GM23338 (cell line): ENCODE data around the gene DENND2A. TPM values are rescaled to one million over a fixed set of nuclear protein-coding genes. Genes with fewer than 3 reads are reported as not detected.

ENCODE experiments used
- ATAC-seq: fragments of 200-7000 bp; cut with Tn5 transposase; 3 replicates; pipeline ENCODE4 v1.9.1; 2020
- DNase-seq: peaks from one replicate; pipeline ENCODE4 v3.0.0-alpha.2; 2015; ENCODE audit warnings: low spot score
- H2AFZ ChIP-seq: fragments of 200-600 bp; sonication (generic); 2 replicates; pipeline ENCODE4 v1.8.0; 2016; ENCODE audit warnings: antibody characterized with exemption, mild to moderate bottlenecking, moderate library complexity
- H3F3A ChIP-seq: fragments of 200-600 bp; sonication (generic); replicated peaks from 2 replicates; pipeline ENCODE4 v1.8.0; 2017; ENCODE audit warnings: antibody characterized with exemption, mixed run types, low read depth
- H3K27ac ChIP-seq: fragments of 200-600 bp; sonication (generic); 2 replicates; pipeline ENCODE4 v1.6.1; 2016; ENCODE audit warnings: low read depth
- H3K27me3 ChIP-seq: fragments of 200-600 bp; sonication (generic); 2 replicates; pipeline ENCODE4 v1.8.0; 2016; ENCODE audit warnings: mild to moderate bottlenecking, mixed run types, moderate library complexity; ENCODE audit not compliant: insufficient read depth
- H3K36me3 ChIP-seq: fragments of 200-600 bp; sonication (generic); 2 replicates; pipeline ENCODE4 v1.8.0; 2016; ENCODE audit warnings: mild to moderate bottlenecking; ENCODE audit not compliant: insufficient read depth
- H3K4me1 ChIP-seq: fragments of 200-600 bp; sonication (generic); 2 replicates; pipeline ENCODE4 v1.8.0; 2016; ENCODE audit warnings: mild to moderate bottlenecking, moderate library complexity; ENCODE audit not compliant: insufficient read depth
- H3K4me2 ChIP-seq: fragments of 200-600 bp; sonication (generic); 2 replicates; pipeline ENCODE4 v1.7.1; 2017; ENCODE audit warnings: mixed run types
- H3K4me3 ChIP-seq: fragments of 200-600 bp; sonication (generic); 2 replicates; pipeline ENCODE4 v1.6.1; 2016; ENCODE audit warnings: mixed run types
- H3K79me2 ChIP-seq: fragments of 200-600 bp; sonication (generic); replicated peaks from 2 replicates; pipeline ENCODE4 v1.8.0; 2017; ENCODE audit warnings: mild to moderate bottlenecking; ENCODE audit not compliant: insufficient read depth
- H3K9me2 ChIP-seq: fragments of 200-600 bp; sonication (generic); 2 replicates; pipeline ENCODE4 v1.8.0; 2017; ENCODE audit not compliant: insufficient read depth
- H4K20me1 ChIP-seq: fragments of 200-600 bp; sonication (generic); replicated peaks from 2 replicates; pipeline ENCODE4 v1.8.0; 2017; ENCODE audit warnings: mild to moderate bottlenecking; ENCODE audit not compliant: insufficient read depth
- H3K27ac Mint-ChIP-seq: 2 replicates; pipeline ENCODE4 v1.8.0; 2020; ENCODE audit warnings: inconsistent platforms, mild to moderate bottlenecking, moderate library complexity, mixed read lengths
- H3K27me3 Mint-ChIP-seq: 3 replicates; pipeline ENCODE4 v1.8.0; 2022; ENCODE audit warnings: low read depth, mild to moderate bottlenecking, moderate library complexity, mixed read lengths, inconsistent platforms; ENCODE audit not compliant: insufficient read depth, poor library complexity
- H3K36me3 Mint-ChIP-seq: 3 replicates; pipeline ENCODE4 v1.8.0; 2021; ENCODE audit warnings: low read depth, mild to moderate bottlenecking, inconsistent platforms, moderate library complexity, mixed read lengths
- H3K4me1 Mint-ChIP-seq: 3 replicates; pipeline ENCODE4 v1.8.0; 2020; ENCODE audit warnings: mild to moderate bottlenecking, inconsistent platforms, mixed read lengths
- H3K4me3 Mint-ChIP-seq: 3 replicates; pipeline ENCODE4 v1.8.0; 2021; ENCODE audit warnings: moderate library complexity, mild to moderate bottlenecking, inconsistent platforms, mixed read lengths
- H3K9me3 Mint-ChIP-seq: 3 replicates; pipeline ENCODE4 v1.8.0; 2020; ENCODE audit warnings: moderate library complexity, mild to moderate bottlenecking, inconsistent platforms, mixed read lengths
- CREB1 ChIP-seq: fragments of 250-450 bp; sonication (Bioruptor Pico); IDR thresholded peaks from 2 replicates; pipeline ENCODE4 v1.5.0; 2020; ENCODE audit warnings: low read depth, mild to moderate bottlenecking, moderate library complexity
- EZH2phosphoT487 ChIP-seq: fragments of 200-600 bp; sonication (generic); IDR thresholded peaks from one replicate; pipeline ENCODE4 v1.8.1; 2018; ENCODE audit warnings: antibody characterized with exemption; ENCODE audit not compliant: unreplicated experiment
- POLR2AphosphoS5 ChIP-seq: IDR thresholded peaks from 2 replicates; pipeline ENCODE4 v1.6.1; 2016; ENCODE audit warnings: antibody characterized with exemption, low read depth
- REST ChIP-seq: IDR thresholded peaks from one replicate; pipeline ENCODE4 v1.6.1; 2018; ENCODE audit warnings: antibody characterized with exemption; ENCODE audit not compliant: unreplicated experiment
- ZNF114 ChIP-seq: fragments of 250-450 bp; sonication (Bioruptor Pico); IDR thresholded peaks from 2 replicates; pipeline ENCODE4 v1.5.0; 2020; ENCODE audit warnings: mild to moderate bottlenecking, moderate library complexity
- ZNF331 ChIP-seq: fragments of 250-450 bp; sonication (Bioruptor Pico); IDR thresholded peaks from 2 replicates; pipeline ENCODE4 v1.5.0; 2020; ENCODE audit warnings: low read depth, mild to moderate bottlenecking, moderate library complexity
- ZNF462 ChIP-seq: fragments of 250-450 bp; sonication (Bioruptor Pico); IDR thresholded peaks from 2 replicates; pipeline ENCODE4 v1.5.0; 2020; ENCODE audit warnings: mild to moderate bottlenecking, moderate library complexity
- polyA plus RNA-seq: library from polyadenylated mRNA; unstranded; fragments of >200 nt; fragmentation: Nextera tagmentation; extraction: Ambion mirVana; gene quantifications from 2 replicates; pipeline ENCODE4 v1.2.1, GENCODE V29; 2016
- total RNA-seq: library from RNA; depleted of rRNA; stranded (reverse); fragments of >200 nt; shearing (Covaris generic); gene quantifications from 2 replicates; pipeline ENCODE4 v1.2.3, GENCODE V29; 2014
- TF ChIP-seq, protein P1 (sequence below), 2 experiments: fragments of 200-600 bp in 1 of 2; sonication (generic) in 1 of 2; conservative IDR thresholded peaks; 2 replicates each; pipeline versions ENCODE4 v1.5.1 to v1.6.1; 2016 to 2017; ENCODE audit warnings: antibody characterized with exemption in 2 of 2, low read depth in 2 of 2, mild to moderate bottlenecking in 2 of 2, moderate library complexity in 1 of 2

Gene DENND2A
- total and polyA plus RNA-seq, 2 experiments from 2014 or later = 1.7 to 5.6 TPM

DNA sequence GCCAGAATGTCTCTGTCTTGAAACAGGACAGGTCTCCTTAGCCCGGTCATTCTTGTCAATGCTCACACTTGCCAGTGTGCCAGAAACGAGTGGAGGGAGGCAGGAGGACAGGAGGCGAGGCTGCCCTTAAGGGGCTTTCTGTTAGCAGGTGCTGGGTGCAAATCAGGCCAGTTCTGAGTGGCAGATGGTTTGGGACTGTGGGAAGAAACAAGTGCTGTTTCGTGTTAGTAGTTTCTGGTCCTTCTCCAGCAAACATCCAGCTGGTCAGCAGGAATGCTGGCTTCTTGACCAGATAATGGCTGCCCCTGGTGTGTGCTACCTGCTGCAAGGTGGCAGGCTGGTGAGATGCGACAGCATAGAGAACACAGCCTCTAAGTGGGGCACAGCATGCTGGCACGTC, 47.7 kb upstream of the DENND2A start:
- H3K36me3 Mint-ChIP-seq = peaks cover 3% of the 10 kb centered on the region; the same call in 2 of the 3 replicates
- Histone ChIP-seq H3K36me3 (no peaks in the 10 kb centered on the region), H3K9me2 (no peaks in the 10 kb centered on the region), H3K4me1 (no peaks in the 10 kb centered on the region), H3K79me2 (no peaks in the 10 kb centered on the region), H3K4me2 (no peak overlapping the region), H2AFZ (no peak overlapping the region), H3K27me3 (no peaks in the 10 kb centered on the region), H3K27ac (no peak overlapping the region), H3K4me3 (no peak overlapping the region), H4K20me1 (no peaks in the 10 kb centered on the region), H3F3A (no peaks in the 10 kb centered on the region)
- H3K4me1 Mint-ChIP-seq = no peaks in the 10 kb centered on the region; the same call in 1 of the 3 replicates
- H3K27me3 Mint-ChIP-seq = peaks cover 3% of the 10 kb centered on the region
- H3K27ac Mint-ChIP-seq = no peak overlapping the region
- DNase-seq = no peak
- H3K4me3 Mint-ChIP-seq = no peak overlapping the region
- ATAC-seq = no peak
- no peaks in the 10 kb centered on the region; the same call in 2 of the 3 replicates for H3K9me3 Mint-ChIP-seq
- no peak for TF ChIP-seq ZNF114
- TF ChIP-seq, protein P1, sequence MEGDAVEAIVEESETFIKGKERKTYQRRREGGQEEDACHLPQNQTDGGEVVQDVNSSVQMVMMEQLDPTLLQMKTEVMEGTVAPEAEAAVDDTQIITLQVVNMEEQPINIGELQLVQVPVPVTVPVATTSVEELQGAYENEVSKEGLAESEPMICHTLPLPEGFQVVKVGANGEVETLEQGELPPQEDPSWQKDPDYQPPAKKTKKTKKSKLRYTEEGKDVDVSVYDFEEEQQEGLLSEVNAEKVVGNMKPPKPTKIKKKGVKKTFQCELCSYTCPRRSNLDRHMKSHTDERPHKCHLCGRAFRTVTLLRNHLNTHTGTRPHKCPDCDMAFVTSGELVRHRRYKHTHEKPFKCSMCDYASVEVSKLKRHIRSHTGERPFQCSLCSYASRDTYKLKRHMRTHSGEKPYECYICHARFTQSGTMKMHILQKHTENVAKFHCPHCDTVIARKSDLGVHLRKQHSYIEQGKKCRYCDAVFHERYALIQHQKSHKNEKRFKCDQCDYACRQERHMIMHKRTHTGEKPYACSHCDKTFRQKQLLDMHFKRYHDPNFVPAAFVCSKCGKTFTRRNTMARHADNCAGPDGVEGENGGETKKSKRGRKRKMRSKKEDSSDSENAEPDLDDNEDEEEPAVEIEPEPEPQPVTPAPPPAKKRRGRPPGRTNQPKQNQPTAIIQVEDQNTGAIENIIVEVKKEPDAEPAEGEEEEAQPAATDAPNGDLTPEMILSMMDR (conservative IDR thresholded peaks at IDR 0.05; ENCODE audit: low read depth in 2 of 2) = no peak
- TF ChIP-seq POLR2AphosphoS5 = no peak
- no peak for TF ChIP-seq ZNF462 (CRISPR knock-in tag)
- TF ChIP-seq EZH2phosphoT487 = no peak
- TF ChIP-seq CREB1 (CRISPR knock-in tag) = no peak
- no peak for TF ChIP-seq REST
- no peak for TF ChIP-seq ZNF331 (CRISPR knock-in tag)
